ENCODE data around the gene ACIN1. TPM values are rescaled to one million over a fixed set of nuclear protein-coding genes. Genes with fewer than 3 reads are reported as not detected.

ACIN1 gene
- total and polyA plus RNA-seq, 2 of the 8 experiments (the other 6 are each of a cell fraction or from before 2014, with no cell fraction given) = 132 to 233 TPM

DNA sequence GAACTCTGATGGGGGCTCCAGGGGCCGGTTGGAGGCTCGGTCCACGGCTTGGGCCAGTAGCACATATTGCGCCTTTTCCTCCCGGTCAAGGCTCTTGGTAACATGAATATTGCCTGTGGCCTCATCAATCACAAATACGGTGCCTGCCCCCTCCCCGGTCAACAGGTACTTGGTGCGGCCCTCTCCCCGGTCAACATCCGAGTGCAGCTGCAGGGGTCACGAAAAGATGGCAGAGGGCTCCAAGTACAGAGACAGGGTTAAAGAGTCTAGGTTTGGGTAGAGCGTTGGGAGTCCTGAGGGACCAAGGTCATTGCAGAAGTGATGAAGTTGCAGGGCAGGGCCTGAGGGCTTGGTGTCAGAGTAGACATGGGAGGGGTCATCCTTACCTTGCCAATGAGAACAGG, 39.8 kb downstream of the ACIN1 start:
- TF ChIP-seq, protein P1, sequence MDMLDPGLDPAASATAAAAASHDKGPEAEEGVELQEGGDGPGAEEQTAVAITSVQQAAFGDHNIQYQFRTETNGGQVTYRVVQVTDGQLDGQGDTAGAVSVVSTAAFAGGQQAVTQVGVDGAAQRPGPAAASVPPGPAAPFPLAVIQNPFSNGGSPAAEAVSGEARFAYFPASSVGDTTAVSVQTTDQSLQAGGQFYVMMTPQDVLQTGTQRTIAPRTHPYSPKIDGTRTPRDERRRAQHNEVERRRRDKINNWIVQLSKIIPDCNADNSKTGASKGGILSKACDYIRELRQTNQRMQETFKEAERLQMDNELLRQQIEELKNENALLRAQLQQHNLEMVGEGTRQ (IDR thresholded peaks at IDR 0.05; ENCODE audit: low read length) = no peak
- TF ChIP-seq, protein P2, sequence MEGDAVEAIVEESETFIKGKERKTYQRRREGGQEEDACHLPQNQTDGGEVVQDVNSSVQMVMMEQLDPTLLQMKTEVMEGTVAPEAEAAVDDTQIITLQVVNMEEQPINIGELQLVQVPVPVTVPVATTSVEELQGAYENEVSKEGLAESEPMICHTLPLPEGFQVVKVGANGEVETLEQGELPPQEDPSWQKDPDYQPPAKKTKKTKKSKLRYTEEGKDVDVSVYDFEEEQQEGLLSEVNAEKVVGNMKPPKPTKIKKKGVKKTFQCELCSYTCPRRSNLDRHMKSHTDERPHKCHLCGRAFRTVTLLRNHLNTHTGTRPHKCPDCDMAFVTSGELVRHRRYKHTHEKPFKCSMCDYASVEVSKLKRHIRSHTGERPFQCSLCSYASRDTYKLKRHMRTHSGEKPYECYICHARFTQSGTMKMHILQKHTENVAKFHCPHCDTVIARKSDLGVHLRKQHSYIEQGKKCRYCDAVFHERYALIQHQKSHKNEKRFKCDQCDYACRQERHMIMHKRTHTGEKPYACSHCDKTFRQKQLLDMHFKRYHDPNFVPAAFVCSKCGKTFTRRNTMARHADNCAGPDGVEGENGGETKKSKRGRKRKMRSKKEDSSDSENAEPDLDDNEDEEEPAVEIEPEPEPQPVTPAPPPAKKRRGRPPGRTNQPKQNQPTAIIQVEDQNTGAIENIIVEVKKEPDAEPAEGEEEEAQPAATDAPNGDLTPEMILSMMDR (IDR thresholded peaks at IDR 0.05; ENCODE audit: control extremely low read depth in 1 of 3, insufficient read depth in 1 of 3, low read depth in 1 of 3, low read length in 3 of 3) = no peak
- TF ChIP-seq ZNF274 (IDR thresholded peaks at IDR 0.05; ENCODE audit: borderline replicate concordance, extremely low read depth, low read length) (no peak), EP300 (IDR thresholded peaks at IDR 0.05; ENCODE audit: borderline replicate concordance in 1 of 2, low read depth in 2 of 2, low read length in 2 of 2) (no peak)
- POLR2A ChIA-PET (ENCODE audit: partially characterized antibody) = interaction anchor here (0.7 to 6.2 kb wide), 9 partner anchors 12 to 125 kb away, joined by 3 to 65 read pairs (median 7); partner anchors contain the start of genes ACIN1, AJUBA, PRMT5 and PSMB5

More for the DNA sequence above, 39.8 kb downstream of the ACIN1 start:
- Histone ChIP-seq H2AFZ (ENCODE audit: low read length) (no peak overlapping the region), H3K4me1 (replicated peaks in 1 of 4; ENCODE audit: control insufficient read depth in 3 of 4, insufficient read depth in 4 of 4, low read length in 3 of 4) (peaks cover 0 to 15% (median 4%) of the 10 kb centered on the region in 4 experiments; a peak in 4 of 7 replicates), H3K27ac (ENCODE audit: low read depth, low read length) (no peak overlapping the region), H3K18ac (ENCODE audit: extremely low read depth, low read length) (no peak overlapping the region), H3K4me2 (ENCODE audit: insufficient read depth in 1 of 2, low read depth in 2 of 2, low read length in 2 of 2) (no peak overlapping the region; a peak in 1 of 4 replicates), H2BK120ac (replicated peaks; ENCODE audit: low read depth, low read length) (no peak overlapping the region), H3K56ac (replicated peaks; ENCODE audit: insufficient read length, low read depth, low read length) (no peak overlapping the region), H3K9ac (replicated peaks in 1 of 4; ENCODE audit: extremely low read depth in 1 of 4, low read depth in 3 of 4, low read length in 3 of 4) (no peak overlapping the region), H3K23me2 (ENCODE audit: low read depth, low read length) (peaks cover 12% of the 10 kb centered on the region), H3K79me2 (ENCODE audit: control insufficient read depth in 1 of 2, insufficient read depth in 2 of 2, low read length in 2 of 2) (no peaks in the 10 kb centered on the region), H3K23ac (ENCODE audit: insufficient read length) (no peak overlapping the region), H4K8ac (ENCODE audit: extremely low read depth, insufficient read depth, low read length) (no peak overlapping the region; the same call in 1 of the 2 replicates), H2BK12ac (ENCODE audit: low read depth, low read length) (no peak overlapping the region), H3K9me3 (ENCODE audit: insufficient read depth in 2 of 2, low read depth in 1 of 2, low read length in 1 of 2) (no peaks in the 10 kb centered on the region), H4K20me1 (replicated peaks in 1 of 2; ENCODE audit: control insufficient read depth in 1 of 2, insufficient read depth in 2 of 2, low read length in 2 of 2) (peaks cover 0 to 4% of the 10 kb centered on the region in 2 experiments), H2BK5ac (ENCODE audit: low read depth, low read length) (no peak overlapping the region), H4K5ac (ENCODE audit: insufficient read length, low read depth, low read length) (no peak overlapping the region), H2AK5ac (ENCODE audit: low read depth, low read length) (no peak overlapping the region), H2BK20ac (ENCODE audit: low read length) (no peak overlapping the region), H3K79me1 (ENCODE audit: low read depth, low read length) (no peaks in the 10 kb centered on the region), H3K4ac (replicated peaks; ENCODE audit: insufficient read length, low read depth, low read length) (no peak overlapping the region), H4K91ac (replicated peaks; ENCODE audit: insufficient read length, low read length) (no peak overlapping the region), H3K4me3 (ENCODE audit: extremely low read depth in 1 of 4, insufficient read depth in 2 of 4, low read depth in 3 of 4, low read length in 4 of 4) (no peak overlapping the region), H3K14ac (ENCODE audit: insufficient read length) (no peak overlapping the region), H3K36me3 (ENCODE audit: control insufficient read depth in 2 of 4, insufficient read depth in 4 of 4, low read length in 3 of 4) (peaks cover 2 to 13% (median 9%) of the 10 kb centered on the region in 4 experiments; a peak in 5 of 8 replicates), H2BK15ac (ENCODE audit: low read length) (no peak overlapping the region), H3K27me3 (replicated peaks in 1 of 4; ENCODE audit: control insufficient read depth in 3 of 4, extremely low read depth in 1 of 4, insufficient read depth in 3 of 4, low read length in 3 of 4) (no peaks in the 10 kb centered on the region; a peak in 1 of 7 replicates)
- DNase-seq (ENCODE audit: low read depth in 1 of 2, low spot score in 2 of 2) = no peak
- no peak for FAIRE-seq
- 91% methylated on average over 12 of the region's 12 CpGs; no CpG with 5 or more reads in 1 of the 2 experiments for WGBS, 2 experiments (ENCODE audit: extremely low coverage in 1 of 2, insufficient coverage in 1 of 2, insufficient read length in 1 of 2, insufficient replicate concordance in 2 of 2, low coverage in 1 of 2, low lambda C conversion rate in 2 of 2, missing lambda C conversion rate in 1 of 2)
- CTCF ChIA-PET (ENCODE audit: partially characterized antibody) = interaction anchor here (0.6 to 29.2 kb wide), 25 partner anchors 12 to 290 kb away, joined by 3 to 785 read pairs (median 5); partner anchors contain the start of genes AJUBA and PSMB11
